Liver (tissue), 3 donors: ENCODE data around the gene PPCS.
A peak's percentile ranks its signal among the peaks of the same experiment; 100 is the strongest.

ENCODE experiments used
- CTCF ChIP-seq: fragments of 150-350 bp; IDR thresholded peaks from 2 replicates; pipeline ENCODE4 v1.5.1; 2017; ENCODE audit warnings: improper control_type of control experiment, low read depth, low read length; ENCODE audit not compliant: missing input control
- SP1 ChIP-seq: IDR thresholded peaks from 2 replicates; pipeline ENCODE4 v1.6.1; 2018; ENCODE audit warnings: antibody characterized with exemption, mild to moderate bottlenecking
- TAF1 ChIP-seq: conservative IDR thresholded peaks from 2 replicates; pipeline ENCODE4 v1.6.1; 2016; ENCODE audit warnings: antibody characterized with exemption, mild to moderate bottlenecking
- donor health status: healthy.
- donor health status: healthy.

GRCh38 chr1:42431514-42431913 lies 24.8 kb upstream of the PPCS start:
- TF ChIP-seq TAF1 (no peak), CTCF (no peak), SP1 (peak; percentile 78)
